IPS DF 19.7 (cell line): ENCODE data around the gene ERBB4.
A peak's percentile ranks its signal among the peaks of the same experiment; 100 is the strongest.
"Not testable (repeated sequence)": the region's sequence is repeated elsewhere in the genome, so short reads cannot be mapped to it uniquely, and the experiment has no call there.

ENCODE experiments used
- DNase-seq: peaks from one replicate; pipeline ENCODE4 v3.0.0-alpha.2; 2013; ENCODE audit warnings: low read depth, low spot score

Gene ERBB4

DNA sequence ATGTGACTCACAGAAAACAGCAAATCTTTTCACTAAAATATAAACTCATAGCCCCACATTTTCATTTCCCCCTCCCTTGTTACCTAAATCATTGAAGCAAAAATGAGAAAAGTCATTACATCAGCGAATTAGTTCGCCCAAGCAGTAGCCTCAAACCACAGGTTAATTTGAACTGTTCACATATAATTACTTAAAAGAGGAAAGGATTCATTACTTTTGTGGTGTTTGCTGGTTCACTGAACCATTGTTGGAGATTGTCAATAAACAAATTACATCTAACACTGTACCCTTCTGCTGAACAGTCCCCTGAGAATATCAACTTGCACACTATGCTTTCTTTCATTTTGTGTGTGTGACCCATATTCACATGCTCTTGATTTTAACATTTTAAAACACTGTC is 238.7 kb downstream of the ERBB4 start:
- DNase-seq: no peak

DNA sequence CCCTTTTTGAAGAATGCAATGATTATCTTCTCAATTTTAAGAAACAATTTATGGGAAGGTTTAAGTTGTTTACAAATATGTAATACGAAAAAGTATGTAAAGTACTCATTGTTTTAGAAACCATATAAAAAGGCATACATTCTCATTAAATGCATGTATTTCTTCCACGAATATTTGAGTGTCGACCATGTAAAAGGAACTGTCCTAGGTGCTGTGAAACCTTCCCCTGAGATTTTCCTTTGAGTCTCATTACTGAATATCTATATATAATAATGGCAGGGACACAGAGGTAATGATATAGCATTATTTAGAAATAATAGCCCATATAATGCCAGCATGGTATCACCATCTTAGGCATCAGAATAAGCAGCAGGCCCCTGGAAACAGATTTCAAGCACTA is 239.3 kb downstream of the ERBB4 start:
- DNase-seq: no peak

DNA sequence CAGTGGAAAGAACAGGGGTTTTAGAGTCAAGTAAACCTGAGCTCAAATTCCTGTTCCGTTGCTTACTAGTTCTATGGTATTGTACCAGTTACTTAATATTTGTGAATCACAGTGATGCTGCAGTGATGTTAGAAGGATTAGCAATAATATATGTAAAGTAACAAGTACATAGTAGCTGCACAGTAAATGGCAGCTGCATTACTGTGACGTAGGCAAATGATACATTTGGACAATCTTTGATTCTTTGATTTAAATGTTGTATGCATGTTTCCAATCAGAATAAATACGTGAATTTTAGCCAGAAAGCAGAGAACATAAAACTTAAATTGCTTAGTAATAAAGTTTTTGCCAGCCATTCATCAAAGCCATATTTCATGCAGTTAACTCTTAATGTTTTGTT is 243.0 kb downstream of the ERBB4 start:
- no peak for DNase-seq

DNA sequence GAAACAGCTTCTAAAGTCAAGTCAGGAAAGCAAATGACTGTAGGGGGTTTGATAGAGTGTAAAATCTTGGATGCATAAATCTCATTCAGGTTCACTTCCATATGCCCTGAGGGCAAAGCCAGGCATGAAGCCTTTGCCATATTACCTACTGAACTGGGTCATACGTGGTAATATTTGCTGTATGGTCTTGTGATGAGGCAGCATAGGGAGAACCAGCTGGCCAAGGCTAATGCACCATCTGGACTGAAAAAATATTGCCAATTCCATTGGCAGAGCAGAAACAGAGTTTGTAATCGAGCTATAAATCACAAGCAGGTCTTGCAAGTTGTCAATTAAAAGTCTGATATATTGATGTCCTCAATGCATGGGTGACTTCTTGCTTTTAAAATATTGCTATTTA is 243.8 kb downstream of the ERBB4 start:
- DNase-seq: no peak

DNA sequence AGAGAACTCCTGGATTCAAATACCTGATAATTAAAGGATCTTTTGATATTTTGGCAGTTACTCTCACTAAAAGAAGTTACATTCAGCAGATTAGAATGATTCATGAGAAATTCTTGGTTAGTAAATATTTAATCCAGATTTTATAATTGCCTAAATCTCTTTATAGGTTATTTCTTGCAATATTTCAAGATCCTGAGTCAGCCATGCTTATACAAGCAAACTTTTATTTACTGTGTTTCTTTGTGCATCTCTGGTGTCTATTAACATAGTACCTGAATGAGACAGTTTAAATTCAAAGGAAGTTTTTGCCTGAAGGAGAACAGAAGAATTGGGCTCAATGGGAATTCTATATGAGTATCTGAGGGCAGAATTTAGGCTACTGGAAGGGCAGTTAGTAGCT is 249.3 kb downstream of the ERBB4 start:
- DNase-seq: no peak

DNA sequence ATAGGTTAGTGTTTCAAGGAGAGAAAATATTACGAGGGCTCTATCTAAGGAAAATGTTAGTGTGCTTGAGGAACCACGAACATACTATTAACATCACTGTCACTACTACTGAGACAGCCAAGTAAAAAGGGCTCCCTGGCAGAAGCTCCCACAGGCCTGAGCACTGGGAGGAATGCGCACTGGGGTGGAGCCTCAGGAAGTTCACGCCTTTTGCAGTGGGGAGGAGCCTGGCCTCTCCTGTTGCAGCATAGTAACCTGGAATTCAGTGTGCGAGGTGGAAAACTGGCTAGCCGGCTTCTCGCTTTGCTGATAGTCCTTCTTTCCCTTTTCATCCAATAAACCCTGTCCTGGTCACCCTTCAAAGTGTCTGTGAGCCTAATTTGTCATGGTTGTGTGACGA is 250.3 kb downstream of the ERBB4 start:
- no peak for DNase-seq

DNA sequence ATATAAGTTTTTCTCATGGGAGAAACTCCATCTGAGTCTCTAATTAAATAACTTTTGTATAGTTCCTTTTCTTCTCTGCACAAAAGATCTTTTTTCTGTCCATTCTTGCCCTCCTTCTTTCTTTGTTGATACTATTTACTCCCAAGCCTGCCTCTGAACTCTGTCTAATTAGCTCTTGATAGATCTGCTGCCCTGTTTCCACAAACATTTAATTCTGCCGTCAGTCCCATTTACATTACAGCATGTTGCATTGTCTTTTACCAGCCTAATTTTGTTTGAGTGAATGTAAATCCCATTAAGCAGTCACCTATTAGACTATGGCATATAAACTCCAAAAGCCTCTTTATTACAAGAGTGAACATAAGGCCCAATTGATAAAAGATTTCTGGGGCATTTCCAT is 254.4 kb downstream of the ERBB4 start:
- DNase-seq: no peak

DNA sequence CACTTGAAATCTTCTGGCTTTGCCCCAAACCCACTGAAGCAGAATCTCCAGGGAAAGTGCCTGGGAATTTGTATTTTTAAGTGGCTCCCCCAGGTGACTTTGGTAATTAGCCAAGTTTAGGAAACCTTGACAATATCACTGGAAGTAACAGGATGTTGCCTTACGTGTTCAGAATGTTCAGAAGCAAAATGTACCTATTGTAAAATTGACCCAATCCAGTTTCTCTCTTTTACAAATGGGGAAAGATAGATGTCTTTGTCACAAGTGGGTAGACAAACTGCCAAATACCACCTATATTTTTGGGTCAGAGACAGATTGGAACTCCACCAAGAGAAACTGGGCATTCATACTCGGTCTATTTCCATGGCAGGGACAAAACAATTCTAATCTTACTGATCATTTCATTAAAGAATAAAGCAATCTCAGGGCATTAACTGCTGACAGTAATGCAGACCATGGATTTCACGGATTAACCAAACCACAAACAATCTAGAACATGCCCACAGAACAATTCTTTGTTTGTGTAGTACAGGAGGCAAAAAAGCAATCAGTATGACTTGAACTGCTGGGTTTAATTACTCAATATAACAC is 255.8 kb downstream of the ERBB4 start:
- DNase-seq: no peak

DNA sequence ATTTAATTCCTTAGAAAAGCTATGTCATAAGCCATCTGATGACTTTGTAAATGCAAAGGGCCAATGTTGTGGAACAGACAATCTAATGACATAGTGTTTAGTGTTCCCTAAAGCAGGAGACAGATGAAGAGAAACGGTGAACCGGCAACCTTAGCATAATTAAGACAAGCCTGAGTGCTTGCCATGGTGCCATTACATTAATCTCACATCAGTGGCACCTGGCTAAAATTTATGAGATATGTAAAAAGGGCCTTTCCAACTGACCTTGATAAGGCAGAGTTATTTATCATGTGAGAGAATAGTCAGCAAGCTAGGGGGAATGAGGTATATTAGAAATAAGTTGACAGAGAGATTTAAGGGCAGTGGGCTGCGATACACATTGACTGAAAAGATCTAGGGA is 261.8 kb downstream of the ERBB4 start:
- no peak for DNase-seq

DNA sequence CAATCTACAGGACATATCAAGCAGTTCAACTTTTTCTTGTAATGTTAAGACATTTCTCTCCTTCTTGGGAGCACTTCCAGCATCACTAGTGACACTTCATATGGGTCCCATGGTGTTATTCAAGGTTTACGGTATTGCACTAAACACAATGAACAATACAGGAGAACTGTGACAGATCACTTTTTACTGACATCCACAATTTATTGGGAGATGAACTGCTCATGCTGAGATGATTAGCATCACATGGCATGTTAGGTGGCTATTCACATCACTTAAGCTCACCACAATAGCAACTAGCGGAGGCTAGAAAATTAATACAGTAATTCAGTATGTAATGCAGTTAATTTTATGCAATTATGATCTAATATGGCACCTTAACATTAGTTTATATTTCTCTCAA is 264.4 kb downstream of the ERBB4 start:
- DNase-seq: no peak

DNA sequence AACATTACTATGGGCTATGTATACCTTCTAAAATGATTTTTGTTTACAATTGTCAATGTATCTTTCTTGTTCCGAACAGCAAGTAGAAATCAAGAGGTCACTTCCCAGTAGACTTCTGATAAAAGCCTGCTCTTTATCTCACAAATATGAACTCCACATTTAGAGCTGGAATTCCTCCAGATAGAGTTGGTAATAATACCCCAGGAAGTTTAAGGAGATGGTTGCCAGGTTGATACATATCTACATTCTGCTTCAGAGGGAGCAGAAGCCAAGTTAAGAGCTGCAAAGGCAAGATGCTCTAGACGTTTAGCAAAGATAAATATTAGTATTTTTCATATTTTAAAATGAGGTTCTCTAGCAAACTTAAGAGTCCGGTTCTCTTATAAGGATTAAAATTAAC is 267.0 kb downstream of the ERBB4 start:
- no peak for DNase-seq

DNA sequence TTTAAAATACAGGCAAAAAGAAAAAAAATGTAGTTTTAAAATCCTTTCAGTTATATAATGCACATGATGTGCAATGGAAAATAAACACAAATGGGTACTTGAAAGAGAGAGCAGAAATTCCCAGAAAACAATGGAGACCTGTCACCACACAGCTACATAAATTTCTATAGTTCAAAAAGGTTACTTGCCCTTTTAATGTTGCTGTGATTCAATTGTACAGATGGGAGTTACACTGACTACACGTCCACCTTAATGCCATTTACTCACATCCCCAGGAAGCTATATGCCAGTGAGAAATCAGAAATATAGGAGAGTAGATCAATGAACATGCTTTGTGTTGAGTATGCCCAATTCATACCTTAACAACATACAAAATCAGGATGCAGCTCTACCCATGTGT is 269.6 kb downstream of the ERBB4 start:
- no peak for DNase-seq

DNA sequence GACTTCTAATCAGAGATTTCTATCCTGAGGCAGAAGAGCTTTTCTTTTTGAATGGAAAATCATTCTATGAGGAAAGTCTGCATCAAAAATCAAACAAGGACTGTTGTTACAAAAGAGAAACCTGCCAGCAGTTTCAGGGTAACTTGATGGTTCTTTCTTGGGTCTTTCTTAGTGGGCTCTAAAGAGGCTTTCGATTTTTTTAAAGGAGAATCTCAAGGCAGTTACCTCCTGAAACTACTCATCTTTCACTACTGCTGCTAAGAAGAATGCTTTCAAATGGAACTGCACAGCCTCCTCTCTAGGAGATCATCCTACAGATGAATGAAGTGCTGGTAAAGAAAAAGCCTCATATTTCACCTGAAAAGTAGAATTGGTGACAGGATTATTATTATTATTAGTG is 272.3 kb downstream of the ERBB4 start:
- no peak for DNase-seq

DNA sequence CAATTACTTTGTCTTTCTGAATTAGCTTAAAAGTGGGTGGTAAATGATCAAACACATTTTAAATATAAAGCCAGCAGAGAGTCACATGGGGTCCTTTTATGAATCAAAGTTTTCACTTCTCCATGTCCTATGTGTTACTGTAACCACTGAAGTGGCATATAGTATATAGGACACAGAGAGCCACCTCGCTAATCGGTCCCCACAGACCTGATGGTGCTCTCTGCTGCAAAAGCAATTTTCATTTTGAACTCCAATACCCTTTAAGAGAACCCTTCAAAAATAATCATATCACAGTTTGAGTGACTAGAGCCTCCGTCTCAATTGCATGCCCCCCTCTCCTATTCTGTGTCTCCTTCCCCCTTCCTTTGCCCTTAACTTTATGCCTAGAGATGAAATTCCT is 272.8 kb downstream of the ERBB4 start:
- DNase-seq: no peak

DNA sequence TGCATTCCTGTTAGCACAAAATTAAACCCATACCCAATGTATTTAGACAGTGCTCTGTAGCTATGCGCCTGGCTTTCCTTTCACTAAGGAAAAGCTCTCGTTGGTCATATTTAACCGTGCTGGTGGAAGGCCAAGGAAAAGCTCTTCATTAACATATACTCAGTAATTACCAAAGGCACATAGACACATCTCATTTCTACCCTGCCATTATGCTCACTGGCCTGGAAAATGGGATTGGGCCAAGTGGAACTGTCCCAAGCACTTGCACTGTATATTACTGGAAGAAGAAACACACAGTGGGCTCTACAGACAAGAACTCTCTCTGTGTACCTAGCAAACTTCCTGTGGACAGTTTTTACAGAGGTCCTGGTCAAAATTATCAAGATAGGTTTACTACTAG is 274.4 kb downstream of the ERBB4 start:
- no peak for DNase-seq

DNA sequence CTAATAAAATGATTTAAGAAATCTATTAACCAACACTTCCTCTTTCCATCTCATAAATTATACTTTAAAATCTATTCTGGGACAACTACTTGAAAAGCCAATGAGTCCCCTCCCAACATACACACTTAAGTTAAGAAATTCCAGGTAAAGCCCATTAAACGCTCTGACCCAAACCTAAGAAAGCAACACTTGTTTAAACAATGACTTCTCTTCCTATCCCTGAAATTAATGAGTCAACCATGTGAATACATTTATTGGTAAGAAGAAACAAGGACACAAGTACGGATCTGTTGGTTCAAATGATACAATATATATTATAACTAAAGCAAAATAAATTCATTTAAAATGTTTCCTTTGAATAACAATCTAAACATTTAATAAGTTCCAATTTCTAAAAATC is 279.4 kb downstream of the ERBB4 start:
- DNase-seq: no peak

DNA sequence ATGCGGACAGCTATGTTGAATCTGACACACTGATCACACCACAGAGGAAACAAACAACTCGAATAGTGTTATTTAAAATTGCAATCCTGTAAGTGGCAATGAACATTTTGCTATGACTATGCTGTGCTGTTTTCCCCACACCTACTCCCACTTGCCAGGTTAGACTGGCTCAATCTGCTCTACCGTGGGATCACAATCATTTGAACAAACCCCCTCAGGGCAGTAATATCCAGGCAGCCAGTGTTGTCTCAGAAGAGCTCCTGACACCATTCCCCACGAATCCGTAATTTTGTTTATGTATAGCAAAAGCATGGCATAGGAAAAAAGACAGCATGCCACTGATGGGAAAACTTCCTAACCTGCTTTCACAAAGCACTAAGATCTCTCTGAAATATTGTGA is 284.3 kb downstream of the ERBB4 start:
- no peak for DNase-seq

DNA sequence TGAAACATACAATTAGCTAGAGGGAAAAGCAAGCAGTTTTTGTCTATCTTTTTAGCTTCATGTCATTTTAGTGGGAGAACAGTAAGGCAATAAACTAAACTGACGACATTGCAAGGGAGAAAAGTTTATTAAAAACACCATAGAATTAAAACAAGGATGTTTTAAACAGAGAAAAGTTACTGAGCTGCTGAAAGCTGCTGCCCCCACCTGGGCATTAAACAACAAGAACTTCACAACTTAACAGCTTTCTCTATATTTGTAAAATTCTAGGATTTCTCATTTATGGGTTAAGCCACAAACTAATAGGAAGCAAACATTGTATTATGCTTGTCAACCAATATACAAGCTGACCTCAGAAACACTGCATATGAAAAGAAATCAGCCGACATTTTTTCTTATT is 289.2 kb downstream of the ERBB4 start:
- no peak for DNase-seq

DNA sequence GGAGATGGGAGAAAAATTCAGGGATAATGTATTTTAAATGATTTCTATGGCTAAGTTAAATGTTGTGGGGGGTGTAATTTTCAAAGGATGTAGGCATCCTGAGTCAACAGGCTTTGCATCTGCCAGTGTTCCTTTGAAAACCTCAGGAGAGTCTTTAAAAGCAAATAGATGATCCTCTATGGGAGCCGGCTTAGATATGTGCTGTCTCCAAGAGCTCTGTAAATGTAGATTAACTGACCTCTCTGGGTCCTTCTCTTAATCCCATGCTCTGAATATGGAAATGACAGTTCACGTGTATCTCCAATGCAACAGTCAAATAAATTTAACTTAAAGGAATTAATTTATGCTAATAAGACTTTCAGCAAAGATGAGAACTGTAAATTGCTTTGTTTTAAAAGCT is 292.7 kb downstream of the ERBB4 start:
- no peak for DNase-seq

DNA sequence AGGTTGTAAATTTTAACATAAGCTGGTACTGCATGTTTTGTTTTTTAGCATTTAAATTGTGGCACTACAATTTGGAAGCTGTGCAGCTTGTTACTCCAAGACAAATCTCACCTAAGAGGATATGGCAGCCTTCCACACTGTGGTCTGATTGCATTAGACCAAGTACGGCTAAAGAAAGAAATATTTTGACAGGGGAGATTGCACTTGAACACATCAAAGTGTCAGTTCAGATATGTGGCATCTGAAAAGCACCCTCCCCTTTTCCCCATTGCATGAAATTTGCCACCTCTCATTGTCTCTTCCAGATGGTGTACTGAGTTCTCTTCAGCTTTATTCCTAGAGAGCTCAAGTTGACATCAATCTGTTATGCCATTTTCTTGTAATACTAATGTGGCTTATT is 295.9 kb downstream of the ERBB4 start:
- DNase-seq: no peak

DNA sequence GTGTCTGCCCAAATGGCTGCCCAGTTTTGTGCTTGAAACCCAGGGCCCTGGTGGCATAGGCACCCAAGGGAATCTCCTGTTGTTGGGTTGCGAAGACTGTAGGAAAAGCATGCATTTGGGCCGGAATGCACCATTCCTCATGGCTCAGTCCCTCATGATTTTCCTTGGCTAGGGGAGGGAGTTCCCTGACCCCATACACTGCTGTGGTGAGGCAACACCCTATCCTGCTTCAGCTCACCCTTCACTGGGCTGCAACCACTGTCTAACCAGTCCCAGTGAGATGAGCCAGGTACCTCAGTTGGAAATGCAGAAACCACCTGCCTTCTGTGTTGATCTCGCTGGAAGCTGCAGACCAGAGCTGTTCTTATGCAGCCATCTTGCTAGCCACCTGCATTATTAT is 300.4 kb downstream of the ERBB4 start:
- DNase-seq: not testable (repeated sequence)

DNA sequence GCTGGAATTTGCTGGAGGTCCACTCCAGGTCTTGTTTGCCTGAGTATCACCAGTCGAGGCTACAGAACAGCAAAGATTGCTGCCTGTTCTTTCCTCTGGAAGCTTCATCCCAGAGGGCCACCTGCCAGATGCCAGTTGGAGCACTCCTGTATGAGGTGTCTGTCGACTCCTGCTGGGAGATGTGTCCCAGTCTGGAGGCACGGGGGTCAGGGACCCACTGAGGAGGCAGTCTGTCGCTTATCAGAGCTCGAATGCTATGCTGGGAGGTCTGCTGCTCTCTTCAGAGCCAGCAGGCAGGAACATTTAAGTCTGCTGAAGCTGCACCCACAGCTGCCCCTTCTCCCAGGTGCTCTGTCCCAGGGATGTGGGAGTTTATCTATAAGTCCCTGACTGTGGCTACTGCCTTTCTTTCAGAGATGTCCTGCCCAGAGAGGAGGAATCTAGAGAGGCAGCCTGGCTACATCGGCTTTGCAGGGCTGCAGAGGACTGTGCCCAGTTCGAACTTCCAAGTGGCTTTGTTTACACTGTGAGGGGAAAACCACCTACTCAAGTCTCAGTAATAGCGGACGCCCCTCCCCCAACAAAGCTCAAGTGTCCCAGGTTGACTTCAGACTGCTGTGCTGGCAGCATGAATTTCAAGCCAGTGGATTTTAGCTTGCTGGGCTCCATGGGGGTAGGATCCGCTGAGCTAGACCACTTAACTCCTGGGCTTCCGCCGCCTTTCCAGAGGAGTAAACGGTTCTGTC is 301.1 kb downstream of the ERBB4 start:
- DNase-seq: peak; percentile 20

DNA sequence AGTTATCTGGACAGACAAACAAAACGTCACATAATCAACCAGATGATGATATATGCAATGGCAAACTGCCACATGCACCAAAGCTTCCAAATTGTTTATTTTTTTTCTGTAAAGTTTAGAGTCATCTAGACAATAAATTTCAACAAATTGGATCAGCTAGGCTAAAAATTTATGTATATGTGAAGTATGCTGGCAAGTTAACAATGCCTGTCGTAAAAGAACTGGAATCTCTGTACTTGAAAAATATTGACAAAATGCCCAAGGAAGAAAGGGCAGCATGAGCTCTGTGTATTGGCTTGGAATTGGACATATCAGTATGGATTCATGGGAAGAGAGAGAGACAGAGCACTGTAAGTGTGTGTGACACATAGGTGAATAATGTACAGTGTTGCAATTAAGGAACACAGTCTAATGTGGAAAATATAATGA is 309.8 kb downstream of the ERBB4 start:
- DNase-seq: no peak

DNA sequence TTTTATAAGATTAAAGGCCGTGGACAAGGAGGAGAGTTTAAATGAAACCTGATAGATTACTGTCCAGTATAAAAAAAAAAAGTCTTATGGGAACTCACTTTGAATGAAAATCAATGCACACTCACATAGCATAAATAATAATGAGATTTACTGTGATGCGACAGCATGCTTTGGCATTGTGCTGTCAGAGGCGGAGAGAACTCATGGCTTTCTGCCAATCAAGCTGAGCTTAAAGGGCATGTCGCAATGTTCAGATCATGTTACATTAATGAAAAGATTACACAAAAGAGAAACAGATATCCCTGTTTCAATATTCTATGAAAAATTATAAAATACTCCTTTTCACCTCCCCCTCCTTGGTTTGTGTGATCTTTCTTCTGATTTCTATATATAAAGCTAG is 310.8 kb downstream of the ERBB4 start:
- no peak for DNase-seq
